Measurements from ENCODE around the gene ZFYVE1.
"Not testable (repeated sequence)": the region's sequence is repeated elsewhere in the genome, so short reads cannot be mapped to it uniquely, and the experiment has no call there.

Gene ZFYVE1

DNA sequence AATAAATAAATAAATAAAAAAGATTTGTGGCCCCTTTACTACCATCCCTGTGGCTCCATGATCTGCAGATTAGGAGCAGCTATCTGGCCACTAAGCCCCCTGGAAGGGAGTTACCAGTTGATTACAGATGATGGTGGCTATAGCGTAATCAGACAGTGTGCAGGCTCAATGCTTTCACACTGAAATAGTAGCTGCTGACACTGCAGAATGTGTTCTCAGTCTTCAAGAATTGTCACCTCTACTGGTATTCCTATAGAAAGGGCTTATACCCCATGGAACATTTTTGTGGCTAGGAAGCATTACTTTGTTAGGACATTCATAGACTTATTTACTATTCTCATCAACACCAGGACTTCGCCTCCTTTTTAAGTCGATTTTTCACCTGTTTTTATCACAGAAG, 69.7 kb downstream of the ZFYVE1 start:
- DNase-seq, result no peak

GRCh38 chr14:72956741-72957140, 70.2 kb downstream of the ZFYVE1 start:
- not testable (repeated sequence) for DNase-seq

DNA sequence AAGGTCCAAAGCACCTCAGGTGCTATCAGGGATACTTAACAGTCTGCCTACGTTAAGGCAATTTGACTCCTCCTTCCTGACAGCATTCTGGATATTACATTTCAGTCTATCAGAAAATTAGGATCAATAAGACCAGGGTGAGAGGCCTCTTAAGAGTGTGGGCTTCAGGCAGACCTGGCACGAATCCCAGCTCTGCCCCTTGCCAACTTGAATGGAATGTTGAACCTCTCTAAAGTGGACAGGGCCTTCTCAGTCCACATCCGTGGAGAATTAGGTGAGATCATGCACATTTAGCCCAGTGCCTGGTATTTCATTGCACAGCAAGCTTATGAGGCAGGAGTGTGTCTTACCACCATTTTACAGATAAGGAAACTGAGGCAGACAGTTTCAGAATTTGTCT, 74.7 kb downstream of the ZFYVE1 start:
- no peak for DNase-seq

DNA sequence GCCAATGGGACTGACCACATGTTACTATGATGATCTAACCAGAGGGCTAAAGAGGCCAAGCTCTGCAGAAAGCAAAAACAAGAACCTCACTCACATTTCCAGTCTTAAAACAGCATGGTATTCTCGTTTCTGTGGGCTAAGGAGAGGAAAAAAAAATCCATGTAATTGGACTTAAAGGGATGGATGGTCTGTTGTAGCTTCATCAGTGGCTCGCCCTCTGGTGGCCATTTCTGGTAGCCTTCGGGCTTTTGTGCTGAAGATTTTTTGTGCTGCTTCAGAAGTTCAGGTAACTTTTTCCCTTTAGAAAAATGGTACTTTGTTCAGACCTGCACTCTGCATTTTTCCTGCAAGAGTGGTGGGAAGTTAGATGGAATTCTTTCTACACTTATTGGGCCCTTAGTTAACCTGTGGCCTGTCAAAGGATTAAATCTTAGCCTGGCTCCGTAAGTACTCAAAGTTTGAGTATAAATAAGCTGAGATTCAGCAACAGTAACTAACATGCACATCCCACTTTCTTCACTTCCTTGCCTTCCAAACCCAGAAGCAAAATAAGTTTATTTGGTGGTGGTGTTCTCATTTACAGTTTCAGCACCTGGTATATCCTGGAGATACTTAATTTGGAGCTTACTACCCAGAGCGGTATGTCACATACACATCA, 78.3 kb downstream of the ZFYVE1 start:
- peak; percentile 65 for DNase-seq

- no peak for DNase-seq
These were observed 79.3 kb downstream of the ZFYVE1 start for GRCh38 chr14:72947366-72948160.

- DNase-seq, result no peak
These were observed 80.4 kb downstream of the ZFYVE1 start for GRCh38 chr14:72946491-72946890.

DNA sequence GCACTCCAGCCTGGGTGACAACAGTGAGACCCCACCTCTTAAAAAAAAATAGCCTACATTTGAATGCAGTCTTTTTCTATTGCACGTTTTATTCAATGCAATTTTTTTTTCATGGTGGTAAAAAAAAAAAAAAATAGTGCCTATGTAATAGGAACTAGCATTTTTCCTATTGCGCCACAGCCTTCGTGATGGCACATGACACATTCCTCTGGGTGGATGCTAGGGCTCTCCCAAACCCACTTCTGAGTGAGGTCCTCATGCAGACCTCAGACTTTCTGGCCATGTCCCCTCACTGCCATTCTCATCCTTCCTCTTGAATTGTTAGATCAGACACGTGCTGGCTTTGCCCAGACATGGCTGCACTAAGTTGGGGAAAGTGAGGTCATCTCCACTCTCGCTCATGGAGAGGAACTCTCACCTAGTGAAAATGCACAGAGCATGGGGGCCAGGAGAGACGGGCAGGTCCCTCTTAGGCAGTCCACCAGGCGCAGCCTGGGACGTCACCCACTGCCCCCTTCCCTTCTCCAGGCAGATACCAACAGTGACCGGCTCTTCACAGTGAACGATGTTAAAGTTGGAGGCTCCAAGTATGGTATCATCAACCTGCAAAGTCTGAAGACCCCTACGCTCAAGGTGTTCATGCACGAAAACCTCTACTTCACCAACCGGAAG, 81.4 kb downstream of the ZFYVE1 start:
- DNase-seq, result no peak

DNA sequence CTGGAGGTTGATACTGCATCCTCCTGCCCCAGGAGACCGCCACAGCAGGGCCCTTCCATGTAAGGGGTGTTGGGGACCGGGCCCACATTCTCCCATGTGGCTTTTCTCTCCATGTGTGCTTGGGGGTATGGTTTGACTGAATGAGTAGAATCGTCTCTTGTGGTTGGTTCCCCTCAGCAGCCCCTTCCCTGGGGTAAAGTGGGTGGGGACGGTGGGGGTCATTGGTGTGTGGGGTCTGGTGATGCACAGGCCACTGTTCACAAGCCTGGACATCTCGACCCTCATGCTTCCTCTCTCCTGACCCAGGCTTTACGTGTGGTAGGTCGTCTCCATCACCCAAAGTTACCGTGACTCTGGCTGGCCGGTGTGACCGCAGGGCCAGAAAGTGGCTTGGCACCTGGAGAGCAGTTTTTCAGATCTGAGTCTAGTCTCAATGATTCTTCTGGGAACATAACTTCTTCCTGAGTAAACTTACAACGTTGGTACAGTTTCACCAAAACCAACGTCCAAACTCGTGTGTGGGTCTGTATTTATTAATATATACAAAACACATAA, 83.0 kb downstream of the ZFYVE1 start:
- no peak for DNase-seq

- DNase-seq, result no peak
These were observed 84.0 kb downstream of the ZFYVE1 start for GRCh38 chr14:72942934-72943333.

GRCh38 chr14:72941286-72941985, 85.5 kb downstream of the ZFYVE1 start:
- DNase-seq, result no peak

GRCh38 chr14:72939630-72940029, 87.3 kb downstream of the ZFYVE1 start:
- DNase-seq, result no peak

- DNase-seq, result no peak
These were observed 94.0 kb downstream of the ZFYVE1 start for GRCh38 chr14:72932893-72933292.

DNA sequence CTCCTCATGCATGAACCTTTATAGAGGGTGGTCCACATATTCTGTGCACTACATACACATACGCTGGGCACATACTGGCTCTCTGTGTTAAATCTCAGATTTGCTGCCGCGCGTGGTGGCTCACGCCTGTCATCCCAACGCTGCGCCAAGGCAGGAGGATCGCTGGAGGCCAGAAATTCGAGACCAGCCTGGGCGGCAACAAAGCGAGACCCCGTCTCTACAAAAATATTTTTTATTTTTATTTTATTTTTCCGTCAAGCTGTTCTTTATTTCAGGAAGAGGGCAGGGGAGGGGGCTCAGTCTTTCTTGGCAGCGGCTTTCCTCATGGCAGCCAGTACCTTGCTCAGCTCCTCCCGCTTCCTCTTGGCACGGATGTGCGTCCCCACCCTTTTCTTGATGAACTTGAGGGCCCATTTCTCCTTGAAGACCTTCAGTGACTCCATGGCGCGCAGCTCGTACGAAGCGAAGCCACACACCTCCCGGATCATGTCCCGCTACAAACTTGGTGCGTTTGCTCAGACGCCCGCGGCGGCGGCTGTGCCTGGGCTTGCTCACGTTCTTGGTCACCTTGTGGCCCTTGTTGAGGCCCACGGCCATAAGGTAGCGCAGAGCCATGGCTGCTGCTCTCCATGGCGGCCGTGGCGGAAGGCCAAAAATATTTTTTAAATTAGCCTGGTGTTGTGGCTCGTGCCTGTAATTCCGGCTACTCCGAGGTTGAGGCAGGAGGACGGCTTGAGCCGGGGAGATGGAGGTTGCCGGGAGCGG, 97.4 kb downstream of the ZFYVE1 start:
- no peak for DNase-seq

DNA sequence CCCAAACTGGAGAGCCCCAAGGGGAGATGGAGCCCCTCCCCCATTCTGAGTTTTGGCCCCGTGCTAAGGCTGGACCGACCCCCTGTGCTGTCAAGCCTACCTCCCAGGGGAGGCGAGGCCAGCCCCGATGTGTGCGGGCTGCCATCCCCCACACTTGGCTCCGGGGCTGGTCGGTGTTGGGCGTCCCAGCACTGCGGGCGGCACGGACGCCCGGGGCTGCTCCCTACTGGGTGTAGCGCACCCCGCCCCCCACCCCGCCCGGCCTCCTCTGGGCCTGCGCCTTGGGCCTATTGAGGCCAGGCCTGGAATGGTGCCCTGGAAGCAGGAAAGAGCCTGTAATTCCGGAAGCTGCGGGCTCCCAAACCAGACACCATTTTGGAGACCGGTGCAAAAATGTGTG, 98.0 kb downstream of the ZFYVE1 start:
- DNase-seq, result no peak

GRCh38 chr14:72926292-72927028, 100.4 kb downstream of the ZFYVE1 start, which contains the start of gene DCAF4:
DCAF4 (plus strand) TSS chr14:72926464; CDS start chr14:72937979, 11,515 bp downstream.
- DNase-seq, result peak; percentile 95

DNA sequence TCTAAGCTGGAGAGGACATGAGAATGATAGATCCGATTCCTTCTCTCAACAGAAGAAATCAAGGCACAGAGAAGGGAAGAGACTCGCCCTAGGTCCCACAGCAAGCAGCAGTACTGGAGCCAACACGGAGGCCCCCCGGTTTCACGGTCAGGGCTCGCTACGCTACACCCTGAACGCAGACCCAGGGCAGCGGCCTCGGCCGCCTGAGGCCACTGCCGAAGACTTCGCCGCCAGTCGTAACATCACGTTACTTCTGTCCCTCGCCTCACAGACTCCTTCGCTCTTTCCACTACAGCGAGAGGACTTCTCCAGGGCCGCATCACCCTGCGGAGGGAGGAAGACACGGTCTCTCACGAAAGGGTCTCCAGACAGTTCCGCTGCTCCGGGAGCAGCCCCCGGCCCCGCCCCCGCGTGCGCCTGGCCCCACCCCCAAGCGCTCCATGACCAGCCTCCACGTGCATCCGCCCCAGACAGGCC, 101.1 kb downstream of the ZFYVE1 start:
- DNase-seq, result no peak

DNA sequence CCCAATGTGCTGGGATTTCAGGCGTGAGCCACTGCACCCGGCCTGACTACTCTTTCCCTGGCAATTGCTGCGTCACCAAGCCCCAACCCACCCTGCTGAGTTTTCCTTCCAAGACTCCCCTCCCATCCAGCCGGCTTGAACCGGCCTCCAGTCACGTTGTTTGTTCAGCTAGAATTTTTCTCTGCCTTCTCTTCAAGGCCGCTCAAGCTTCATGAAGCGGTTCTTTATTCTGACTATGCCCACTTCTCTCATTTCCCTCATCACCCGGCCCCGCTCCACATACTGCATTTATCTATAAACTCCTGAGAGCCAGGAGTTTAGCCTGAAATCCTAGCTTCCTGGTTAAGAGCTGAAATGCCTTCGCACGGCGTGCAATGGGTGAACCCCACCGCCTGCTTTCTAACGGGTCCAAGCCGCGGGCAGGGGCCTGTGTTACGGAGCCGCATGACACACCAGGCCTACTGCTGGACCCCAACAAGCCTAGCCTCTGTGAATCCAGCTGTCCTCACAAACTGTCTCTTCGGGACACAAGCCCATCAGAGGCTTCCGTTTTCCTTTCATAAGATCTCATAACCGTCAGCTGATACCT, 101.6 kb downstream of the ZFYVE1 start:
- no peak for DNase-seq

GRCh38 chr14:72924337-72924736, 102.6 kb downstream of the ZFYVE1 start:
- DNase-seq, result peak; percentile 36

- DNase-seq, result no peak
These were observed 105.5 kb downstream of the ZFYVE1 start for GRCh38 chr14:72921396-72921795.

DNA sequence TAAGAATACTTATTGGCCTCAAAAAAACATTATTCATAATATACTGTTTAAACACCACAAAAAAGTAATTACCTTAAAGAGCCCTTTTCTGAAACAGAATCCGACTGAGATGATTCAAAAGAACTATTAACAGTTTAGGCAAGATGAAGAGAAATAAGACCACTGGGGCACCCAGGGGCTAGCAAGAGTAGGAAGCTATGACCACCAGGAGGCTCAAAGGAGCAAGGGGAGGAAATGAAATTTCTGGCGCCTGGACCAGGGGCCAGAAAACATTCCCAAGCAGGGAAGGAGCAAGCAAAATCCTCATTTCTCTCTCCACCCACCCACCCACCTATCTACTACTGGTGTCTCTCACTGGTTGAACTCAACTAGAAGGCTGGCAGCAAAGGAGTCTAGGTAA, 106.9 kb downstream of the ZFYVE1 start:
- DNase-seq, result no peak

Data from OCI-M1 (cell line).